GM18526 (cell line): ENCODE data around the gene LRRC4C.

Experiments used
- POLR2A ChIP-seq: IDR thresholded peaks from 3 replicates; pipeline ENCODE4 v1.6.1; 2011; ENCODE audit not compliant: insufficient read length; ENCODE audit errors: extremely low read depth

LRRC4C gene

DNA sequence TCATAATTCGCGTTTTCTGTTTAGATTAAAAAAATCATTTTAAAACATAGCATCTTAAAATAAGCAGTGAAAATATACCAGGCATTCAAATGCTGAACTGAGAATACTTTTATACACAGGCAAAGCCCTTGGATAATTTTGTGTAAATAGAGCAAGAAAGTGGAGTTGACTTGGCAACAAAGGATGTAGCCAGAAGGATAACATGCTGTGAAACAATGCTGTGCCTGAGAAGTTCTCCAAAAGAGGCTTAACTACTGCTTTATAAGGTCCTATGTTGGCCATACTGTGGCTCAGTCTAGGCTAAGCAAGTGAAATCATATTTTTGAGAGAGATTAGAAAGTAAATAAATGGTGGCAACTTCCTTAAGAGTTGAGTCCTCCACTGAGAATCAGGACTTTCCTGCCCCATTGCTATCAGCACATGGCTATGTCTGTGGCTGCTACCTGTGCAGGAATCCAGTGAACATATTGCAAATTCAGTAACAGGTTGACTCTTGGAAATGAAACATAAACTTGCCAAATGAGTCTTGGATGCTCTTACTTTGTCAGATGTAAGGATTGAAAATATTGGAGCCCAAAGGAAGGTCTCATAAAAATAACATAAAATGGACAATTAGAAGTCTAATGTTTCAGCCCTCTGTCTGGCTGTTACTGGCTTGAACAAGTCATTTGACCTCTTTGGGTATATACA, 448.9 kb downstream of the LRRC4C start:
- no peak for TF ChIP-seq POLR2A

DNA sequence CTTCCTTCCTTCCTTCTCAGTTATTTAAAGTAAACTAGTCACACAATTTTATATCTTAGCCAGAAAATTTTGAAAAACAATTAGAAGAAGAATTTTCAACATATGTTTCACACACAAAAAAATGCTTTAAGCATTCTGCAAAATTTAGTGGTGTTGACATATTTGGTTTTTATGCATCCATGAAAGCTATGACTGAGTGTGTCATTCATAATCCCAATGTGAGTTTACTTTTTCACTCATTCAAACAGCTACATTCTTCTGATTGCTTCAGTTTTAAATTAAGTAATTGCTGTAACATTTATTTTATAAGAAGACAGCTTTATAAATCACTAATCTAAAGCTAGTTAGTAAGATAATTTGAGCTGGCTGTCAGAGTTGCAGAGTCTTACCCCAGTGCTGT, 453.5 kb downstream of the LRRC4C start:
- TF ChIP-seq POLR2A = no peak

DNA sequence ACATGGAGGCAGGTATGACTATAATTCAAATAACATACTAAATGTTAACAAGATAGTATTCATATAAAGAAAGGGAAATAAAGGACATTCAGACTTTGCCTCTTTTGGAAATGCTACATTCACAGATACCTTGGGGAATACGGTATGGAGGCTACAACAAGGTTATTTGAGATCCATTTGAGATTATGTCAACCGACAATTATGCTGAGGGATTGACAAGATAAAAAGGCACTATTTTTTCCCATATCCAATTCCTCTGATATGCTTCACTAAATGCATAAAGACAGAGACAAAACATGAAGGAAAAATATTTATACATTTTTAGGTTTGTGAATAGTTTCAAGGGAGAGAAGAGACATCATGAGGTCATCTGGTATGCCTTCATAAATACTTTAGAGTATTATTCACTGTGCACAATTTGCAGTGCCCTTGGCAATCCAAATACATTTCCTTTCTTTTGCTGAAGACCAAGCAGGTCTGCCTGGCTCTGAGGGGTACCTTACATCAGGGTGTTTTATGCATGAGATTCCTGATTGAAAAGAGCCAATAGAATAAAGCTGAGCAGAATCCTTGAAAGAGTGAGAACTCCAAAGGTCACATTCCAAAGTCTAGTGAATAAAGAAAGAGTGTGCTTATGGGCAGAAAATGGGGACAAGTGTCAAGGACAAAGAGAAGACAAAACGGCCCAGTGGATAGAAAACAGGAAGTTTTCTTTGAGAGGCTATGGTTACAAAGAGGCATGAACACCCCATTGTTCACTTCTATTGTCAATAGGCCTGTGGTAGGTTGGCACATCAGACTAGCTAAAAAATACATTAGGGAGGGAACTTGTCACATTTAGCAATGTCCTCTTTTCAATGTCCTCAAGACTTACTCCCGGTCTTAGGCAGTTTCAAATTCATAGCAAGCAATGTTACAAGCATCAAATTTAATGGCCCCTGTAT, 455.8 kb downstream of the LRRC4C start:
- no peak for TF ChIP-seq POLR2A

DNA sequence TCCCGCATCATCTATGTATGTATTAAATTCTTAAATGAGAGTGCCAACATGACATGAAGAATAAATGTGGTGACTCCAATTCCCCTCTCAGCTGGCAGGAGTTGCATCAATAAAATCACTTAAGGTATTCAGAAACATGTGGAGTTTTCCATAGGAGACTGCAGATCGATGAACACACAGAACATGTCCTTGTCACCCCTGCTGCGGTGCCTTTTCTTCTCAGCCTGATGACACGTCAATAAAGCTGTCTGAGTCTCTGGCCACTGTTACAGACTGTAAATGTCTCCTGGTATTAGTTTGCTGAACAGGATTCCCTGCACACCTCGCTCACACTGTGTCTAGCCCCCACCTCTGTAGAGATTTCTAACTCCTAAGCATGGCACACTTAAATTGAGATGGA, 460.5 kb downstream of the LRRC4C start:
- TF ChIP-seq POLR2A = no peak

DNA sequence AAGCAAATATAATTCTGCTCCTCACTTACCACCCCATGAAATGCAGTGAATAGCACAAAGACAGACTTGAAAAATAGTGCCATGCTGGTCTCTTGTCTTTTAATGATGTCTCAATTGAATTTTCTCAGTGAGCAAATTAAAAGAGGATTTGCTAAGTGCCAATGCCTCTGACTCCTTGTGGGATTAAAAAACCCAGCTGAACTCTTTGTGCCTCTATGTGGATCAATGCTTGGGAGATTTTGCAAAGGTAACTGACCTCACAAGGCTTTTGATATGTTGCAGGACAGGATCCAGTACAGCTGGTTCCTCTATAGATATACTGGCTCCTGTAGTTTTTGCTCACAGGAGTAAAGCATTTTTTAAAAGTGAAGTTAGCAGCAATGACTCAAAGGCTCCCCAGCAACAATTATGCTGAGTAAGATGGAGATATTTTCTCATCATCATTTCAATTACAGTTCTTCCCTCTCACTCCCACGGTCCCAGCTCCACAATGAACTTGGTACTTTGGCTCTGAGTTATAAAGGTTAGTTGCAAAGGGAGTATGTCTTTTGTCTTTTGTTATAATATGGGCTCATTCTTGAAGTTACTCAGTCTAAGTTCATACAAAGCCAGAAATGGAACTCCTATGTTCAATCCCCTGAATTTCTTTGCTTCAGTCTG, 471.5 kb downstream of the LRRC4C start:
- TF ChIP-seq POLR2A = no peak

DNA sequence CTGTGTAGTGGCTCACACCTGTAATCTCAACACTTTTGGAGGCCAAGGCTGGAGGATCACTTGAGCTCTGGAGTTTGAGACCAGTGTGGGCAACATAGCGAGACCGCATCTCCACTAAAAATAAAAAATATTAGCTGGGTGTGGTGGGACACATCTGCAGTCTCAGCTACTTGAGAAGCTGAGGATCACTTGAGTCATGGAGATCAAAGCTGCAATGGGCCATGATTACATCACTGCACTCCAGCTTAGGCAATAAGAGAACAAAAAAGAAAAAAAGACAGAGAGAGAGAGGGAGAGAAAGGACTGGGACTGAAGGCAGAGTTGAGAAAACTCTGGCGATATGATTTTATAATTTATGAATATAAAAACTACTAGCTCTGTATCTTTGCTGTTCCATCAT, 473.1 kb downstream of the LRRC4C start:
- TF ChIP-seq POLR2A = no peak

DNA sequence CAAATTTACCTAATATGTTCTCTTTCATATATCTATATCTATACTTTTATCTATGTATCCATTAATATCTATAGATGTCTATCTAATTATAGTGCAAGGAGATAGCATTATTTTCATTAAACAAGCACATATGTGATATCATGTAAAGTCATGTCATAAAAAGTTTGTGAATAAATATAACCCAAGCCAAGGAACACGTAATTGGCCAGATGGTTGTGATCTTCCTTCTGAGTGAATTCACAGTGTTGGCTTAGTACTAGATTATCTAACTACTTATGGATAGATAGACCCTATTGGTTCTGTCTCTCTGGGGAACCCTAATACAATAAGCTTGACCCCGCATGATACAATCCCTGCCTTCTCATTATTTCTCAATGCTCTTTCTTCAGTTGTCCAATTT, 484.4 kb downstream of the LRRC4C start:
- no peak for TF ChIP-seq POLR2A

DNA sequence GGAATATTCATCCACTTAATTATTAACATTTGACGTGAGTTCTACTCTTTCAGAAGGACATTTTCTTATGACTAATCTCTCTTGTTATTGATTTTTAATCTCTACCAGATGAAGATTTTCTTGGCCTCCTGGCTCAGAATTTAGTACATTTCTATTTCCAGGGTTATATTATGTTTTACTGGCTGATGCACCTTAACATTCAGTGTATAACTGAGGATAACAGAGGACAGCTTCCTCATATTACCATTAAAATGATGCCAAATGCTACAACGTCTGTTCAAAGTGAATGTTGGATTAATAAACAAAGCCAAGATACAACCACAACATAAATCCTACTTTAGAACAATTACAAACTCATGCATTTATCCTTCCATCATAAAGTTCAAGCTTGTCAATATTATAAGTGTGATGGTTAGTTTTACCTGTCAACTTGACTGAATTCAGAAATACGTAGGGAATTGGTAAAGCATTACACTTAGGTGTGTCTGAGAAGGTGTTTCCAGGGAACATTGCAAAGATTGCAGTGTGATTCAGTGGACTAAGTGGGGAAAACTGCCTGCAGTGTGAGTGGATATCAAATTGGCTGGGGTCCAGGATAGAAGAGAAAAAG, 485.2 kb downstream of the LRRC4C start:
- no peak for TF ChIP-seq POLR2A

DNA sequence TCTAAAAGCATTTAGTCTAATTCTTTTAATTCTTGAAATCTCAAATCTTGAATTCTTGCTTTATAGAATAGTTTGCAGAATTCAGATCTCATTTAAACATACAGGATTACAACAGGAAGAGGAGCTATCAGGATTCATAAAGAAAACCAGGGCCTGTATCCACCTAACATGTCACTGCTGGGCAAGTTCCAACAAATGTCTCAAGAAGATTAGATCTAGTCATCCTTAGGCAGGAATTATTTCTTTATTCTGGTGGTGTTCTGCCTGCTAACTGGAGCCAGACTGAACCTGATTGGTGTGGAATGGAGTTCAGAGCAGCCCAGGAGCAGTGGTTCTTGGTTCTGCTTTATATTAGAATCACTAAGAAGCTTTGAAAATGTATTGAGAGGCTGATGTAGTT, 500.7 kb downstream of the LRRC4C start:
- no peak for TF ChIP-seq POLR2A

DNA sequence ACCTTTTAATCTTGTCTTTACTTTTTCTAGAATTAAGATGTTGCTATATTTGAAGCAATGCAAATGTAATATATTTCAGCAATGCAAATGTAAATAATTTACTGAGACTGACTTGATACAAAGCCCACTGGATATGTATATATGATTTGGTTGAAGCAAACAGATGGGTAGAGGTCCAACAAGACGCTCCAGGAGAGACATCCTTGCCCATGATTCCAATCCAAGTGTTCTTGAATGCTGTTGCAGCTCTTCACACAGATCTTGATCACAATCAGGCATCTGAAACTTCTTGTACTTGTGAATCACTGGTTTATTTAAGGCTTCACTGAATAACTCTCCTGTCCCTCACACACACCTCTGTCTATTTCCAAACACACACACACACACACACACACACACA, 507.0 kb downstream of the LRRC4C start:
- TF ChIP-seq POLR2A = no peak

DNA sequence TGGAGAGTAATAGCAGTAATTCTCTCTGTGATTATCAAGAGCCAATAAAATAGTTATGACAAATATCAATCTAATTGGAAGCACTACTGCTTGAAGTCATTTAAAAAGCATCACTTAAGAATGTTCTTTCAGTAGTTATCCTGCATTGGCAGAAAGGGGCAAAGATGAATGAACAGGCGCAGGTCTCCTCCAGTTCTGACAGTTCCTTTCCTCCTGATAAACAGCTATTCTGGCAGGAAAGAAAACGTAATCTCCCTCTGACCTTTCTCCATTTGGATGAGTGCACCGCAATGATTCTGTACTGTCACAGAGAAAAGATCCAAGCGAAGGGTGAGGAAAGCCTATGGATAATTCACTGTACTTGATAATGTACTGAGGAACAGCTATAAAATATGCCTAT, 521.5 kb downstream of the LRRC4C start:
- no peak for TF ChIP-seq POLR2A

DNA sequence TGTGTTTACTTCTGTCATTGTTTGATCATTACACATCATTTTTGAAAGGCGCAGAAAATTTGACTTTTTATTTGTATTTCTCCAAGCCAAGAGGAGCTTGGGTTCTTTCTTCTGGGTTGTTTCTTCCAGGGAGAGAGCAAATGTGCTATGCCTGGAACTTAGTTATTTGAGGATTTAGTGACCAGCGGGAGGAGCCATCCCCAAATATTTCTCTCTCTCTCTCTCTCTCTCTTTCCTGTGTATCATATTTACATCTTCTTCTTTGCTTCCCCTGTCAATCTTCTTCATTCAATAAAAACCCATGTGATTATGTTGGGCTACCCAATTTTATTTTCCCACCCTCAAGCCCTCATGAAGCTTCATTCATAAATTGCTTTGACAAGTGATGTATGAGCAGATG, 534.5 kb downstream of the LRRC4C start:
- TF ChIP-seq POLR2A = no peak

DNA sequence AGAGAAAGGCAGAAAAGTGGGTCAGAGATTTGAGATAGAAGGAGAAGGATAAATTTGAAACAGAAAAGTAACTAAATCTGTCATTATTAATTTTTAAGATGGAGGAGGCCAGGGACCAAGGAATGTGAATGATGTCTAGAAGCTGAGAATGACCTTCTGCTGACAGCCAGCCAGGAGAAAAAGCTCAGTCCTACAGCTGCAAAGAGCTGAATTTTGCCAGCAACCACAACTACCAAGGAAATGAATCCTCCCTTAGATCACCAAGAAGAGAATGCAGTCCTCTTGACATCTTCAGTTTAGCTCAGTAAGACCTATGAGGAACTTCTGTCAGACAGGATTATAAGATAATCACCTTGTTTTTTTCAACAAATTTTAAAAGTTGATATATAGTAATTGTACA, 538.2 kb downstream of the LRRC4C start:
- no peak for TF ChIP-seq POLR2A

DNA sequence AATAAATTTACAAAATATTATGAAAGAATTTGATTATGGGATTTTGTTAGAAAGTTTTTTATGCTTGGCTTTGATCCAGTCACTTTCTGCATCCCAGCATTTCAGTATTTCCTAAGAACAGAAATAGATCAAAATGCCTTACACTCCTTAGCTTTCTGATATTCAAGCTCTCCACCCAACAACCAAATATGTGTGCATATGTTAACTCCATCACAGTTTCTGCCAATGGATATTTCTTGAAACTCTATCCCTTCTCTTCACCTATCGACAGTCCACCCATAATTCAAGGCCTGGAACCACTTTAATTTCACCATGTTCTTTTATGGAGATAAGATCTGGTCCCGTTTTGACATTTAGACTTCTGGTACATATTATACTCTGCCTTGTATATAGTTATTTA, 565.0 kb downstream of the LRRC4C start:
- no peak for TF ChIP-seq POLR2A

DNA sequence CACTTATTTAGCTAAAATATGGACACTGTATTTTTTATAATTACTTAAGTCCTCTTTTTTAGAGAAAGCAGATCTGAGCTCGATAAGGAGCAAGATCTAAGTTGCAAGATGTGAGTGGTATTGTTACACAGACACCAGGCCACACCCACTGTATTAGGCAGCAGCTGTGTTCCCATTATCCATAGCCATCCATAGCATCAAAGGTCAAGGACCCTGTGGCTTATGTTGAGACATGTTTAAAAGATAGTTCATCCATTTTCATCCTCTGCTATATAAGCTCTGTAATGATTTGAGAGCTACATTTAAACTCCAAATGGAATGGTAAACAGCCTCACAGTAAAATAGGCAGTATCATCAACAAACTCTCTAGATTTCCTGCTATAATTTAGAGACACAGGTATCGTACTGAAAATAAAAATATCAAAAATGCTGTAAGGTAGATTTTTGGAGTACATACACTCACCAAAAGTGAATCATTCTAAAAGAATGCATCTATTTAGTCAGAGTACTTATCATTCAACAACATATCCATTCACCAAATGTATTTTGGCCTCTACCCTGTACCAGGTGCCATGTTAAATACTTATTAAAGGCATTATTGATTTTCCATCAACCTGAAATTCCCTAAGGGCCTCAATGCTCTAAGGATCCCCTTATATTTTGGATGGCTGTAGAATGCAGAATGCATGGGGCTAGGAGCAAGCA, 574.0 kb downstream of the LRRC4C start:
- no peak for TF ChIP-seq POLR2A
